T-helper 1 cell treated with Interleukin-12 subunit alpha and Interleukin-12 subunit beta and Interleukin-4 antibody, amounts not matched to agents 30 ng/mL and 1 ng/mL, for 36 hours (primary cell): ENCODE results near the gene MARS1. TPM values are rescaled to one million over a fixed set of nuclear protein-coding genes. Genes with fewer than 3 reads are reported as not detected.

Experiments
- intact Hi-C: fragments of 100-400 bp; cut with micrococcal nuclease; formaldehyde crosslinking; loops from one replicate; pipeline ENCODE4 v1.15.1; 2024
- total RNA-seq: library from RNA; stranded (reverse); gene quantifications from 2 replicates; pipeline ENCODE4 v1.2.3, GENCODE V29; 2022

The MARS1 gene
- total RNA-seq, 1 donor from 2014 or later: 224 TPM

DNA sequence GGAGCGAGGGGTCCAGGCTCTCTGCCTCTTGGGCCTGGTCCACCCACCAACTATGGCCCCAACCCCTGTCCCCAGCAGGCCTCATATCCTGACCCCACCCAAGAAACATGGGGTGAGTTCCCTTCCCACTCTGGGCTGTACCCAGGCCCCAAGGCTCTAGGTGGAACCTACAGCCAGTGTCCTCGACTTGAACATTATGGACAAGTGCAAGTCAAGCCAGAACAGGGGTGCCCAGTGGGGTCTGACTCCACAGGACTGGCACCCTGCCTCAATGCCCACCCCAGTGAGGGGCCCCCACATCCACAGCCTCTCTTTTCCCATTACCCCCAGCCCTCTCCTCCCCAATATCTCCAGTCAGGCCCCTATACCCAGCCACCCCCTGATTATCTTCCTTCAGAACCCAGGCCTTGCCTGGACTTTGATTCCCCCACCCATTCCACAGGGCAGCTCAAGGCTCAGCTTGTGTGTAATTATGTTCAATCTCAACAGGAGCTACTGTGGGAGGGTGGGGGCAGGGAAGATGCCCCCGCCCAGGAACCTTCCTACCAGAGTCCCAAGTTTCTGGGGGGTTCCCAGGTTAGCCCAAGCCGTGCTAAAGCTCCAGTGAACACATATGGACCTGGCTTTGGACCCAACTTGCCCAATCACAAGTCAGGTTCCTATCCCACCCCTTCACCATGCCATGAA is 16.8 kb upstream of the MARS1 start:
- intact Hi-C loops: no loop called here

DNA sequence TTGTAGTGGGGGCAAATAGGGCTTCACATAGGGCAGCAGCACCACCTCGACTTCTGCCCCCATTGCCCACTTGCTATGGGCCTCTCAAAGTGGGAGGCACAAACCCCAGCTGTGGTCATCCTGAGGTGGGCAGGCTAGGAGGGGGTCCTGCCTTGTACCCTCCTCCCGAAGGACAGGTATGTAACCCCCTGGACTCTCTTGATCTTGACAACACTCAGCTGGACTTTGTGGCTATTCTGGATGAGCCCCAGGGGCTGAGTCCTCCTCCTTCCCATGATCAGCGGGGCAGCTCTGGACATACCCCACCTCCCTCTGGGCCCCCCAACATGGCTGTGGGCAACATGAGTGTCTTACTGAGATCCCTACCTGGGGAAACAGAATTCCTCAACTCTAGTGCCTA is 16.2 kb upstream of the MARS1 start:
- intact Hi-C loops: no loop called here

DNA sequence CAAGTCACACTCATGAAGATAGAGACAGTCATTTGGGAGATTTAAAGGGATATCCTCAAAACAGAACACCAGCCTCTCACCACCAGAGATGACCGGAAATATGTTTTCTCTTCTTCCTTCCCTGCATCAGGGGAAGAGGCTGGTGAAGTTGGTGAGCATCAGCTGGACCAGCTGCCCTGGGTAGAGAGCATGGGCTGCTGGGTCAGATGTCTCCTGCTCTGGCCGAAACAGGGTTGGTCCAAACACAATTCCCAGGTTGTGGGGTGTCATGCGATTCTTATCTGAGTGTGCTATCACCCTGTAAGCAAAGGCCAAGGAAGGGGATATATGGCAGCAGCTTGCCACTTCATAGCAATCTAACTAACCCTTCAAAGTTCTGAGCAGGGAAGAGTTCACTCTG is 15.5 kb upstream of the MARS1 start:
- intact Hi-C loops: no loop called here

DNA sequence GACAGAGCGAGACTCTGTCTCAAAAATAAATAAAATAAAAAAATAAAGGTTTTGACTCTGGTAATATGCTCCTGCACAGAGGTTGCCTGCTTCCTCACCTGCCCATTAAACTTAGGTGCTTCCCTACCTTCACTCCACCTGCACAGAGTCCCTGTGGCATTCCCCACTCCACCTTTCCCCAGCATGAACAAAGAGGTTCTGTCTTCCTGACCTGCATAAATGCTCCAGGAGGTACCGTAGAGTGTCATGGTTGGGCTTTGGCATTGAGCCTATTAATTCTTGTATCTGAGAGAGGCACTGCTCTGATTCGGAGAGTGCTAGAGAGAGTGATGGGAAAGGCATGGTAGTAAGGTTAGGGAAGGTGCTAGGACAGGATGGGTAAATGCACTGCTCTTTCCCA is 14.5 kb upstream of the MARS1 start:
- intact Hi-C loops: no loop called here

DNA sequence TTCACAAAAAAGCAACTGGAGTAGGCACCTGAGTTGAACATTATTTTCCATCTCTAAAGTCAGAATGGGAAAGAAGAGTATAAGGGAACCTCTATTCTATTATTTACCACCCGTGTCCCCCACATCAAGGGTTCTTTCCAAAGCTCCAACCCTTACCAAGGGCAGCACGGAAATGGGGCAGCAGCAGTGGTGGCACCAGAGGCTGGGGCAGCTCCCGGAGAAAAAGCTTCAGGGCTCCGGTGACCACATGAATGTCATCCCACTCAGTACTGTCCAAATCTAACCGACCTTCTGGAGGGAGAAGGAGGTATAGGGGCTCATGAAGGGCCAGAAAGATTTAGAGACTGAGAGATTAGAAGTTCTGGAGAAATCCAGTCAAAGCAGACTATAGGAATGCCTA is 14.0 kb upstream of the MARS1 start:
- intact Hi-C loops: no loop called here

DNA sequence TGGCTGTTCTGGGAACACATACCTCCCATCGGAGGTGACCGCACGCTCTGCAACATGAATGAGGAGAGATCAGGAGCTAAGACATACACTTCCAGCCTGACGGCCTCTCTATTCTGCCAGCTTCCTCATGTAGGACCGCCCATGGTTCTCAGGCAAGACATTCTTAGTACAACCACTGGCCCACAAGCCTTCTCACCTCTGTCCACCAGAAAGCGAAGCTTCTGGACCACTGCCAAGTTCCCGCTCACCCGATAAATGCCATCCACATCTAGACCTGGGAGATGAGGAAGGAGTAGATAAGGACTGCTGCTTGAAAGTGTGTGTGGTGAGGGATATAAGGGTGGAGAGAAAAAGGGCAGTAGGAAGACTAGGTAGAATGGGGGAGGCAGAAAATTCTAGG is 13.4 kb upstream of the MARS1 start:
- intact Hi-C loops: no loop called here

DNA sequence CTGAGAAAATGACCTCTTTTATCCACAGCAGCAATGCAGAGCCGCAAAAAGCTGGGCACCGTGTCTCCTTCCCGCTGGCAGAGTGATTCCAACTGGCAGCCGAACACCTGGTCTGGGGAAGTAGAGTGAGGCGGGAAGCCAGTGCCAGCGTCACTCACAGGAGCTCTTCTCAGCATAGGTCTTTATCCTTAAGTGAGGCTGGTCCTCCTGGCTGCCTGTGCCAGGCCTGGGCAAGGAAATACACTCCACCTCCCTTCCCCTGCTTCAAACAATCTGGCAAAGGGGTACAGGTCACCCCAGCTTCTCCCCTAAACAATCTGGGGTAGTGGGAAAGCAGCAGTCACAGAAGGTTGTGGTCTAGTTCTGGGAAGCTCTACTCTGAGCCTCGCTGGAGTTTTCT is 13.0 kb upstream of the MARS1 start:
- intact Hi-C loops: loop anchor here (5.0 kb wide), 2 partner anchors 147 to 788 kb away; partner anchors contain the start of gene PTGES3

DNA sequence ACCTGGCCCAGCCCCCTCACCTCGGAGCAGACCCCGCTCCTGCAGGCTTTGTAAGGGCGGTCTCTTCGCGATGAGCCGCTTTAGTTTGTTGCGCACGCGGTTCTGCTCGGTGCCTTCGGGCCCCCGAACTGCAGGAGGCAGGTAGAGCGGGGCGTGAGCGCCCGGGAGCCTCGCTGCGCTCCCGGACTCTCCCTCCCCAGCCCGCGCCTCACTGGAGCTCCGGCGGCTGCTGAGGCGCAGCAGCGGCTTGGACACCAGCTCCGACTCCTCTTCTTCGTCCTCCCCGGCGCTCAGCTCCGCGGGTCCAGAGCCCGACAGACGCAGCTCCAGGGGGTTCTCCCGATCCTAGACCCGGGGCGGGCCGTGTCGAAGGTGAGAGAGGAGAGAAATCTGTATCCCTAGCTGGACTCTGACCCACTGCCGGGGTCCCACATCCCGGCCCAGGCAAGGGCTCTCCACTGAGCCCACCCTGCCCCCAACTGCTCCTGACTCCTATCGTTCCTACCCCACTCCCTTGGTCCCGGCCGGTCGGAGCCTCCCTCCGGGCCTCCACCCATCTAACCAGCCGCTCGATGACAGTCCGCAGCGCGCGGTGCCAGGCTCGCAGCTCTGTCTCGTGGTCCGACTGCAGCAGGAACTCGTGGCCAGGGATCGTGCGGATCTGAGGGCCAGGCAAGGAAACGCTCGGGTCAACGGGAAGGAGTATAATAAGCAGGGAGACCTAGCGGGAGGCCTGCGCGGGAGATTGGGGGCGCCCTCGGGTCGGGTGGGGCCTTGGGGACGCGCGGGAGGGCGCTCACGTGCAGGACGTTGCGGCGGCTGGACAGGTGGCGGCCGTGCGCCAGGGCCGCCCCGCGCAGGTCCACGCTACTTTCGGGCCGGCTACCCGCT is 12.4 kb upstream of the MARS1 start:
- intact Hi-C loops: loop anchor here (1.0 to 5.0 kb wide), 5 partner anchors 16 to 788 kb away; partner anchors contain the start of genes DCTN2, GLI1, MBD6 and PTGES3

DNA sequence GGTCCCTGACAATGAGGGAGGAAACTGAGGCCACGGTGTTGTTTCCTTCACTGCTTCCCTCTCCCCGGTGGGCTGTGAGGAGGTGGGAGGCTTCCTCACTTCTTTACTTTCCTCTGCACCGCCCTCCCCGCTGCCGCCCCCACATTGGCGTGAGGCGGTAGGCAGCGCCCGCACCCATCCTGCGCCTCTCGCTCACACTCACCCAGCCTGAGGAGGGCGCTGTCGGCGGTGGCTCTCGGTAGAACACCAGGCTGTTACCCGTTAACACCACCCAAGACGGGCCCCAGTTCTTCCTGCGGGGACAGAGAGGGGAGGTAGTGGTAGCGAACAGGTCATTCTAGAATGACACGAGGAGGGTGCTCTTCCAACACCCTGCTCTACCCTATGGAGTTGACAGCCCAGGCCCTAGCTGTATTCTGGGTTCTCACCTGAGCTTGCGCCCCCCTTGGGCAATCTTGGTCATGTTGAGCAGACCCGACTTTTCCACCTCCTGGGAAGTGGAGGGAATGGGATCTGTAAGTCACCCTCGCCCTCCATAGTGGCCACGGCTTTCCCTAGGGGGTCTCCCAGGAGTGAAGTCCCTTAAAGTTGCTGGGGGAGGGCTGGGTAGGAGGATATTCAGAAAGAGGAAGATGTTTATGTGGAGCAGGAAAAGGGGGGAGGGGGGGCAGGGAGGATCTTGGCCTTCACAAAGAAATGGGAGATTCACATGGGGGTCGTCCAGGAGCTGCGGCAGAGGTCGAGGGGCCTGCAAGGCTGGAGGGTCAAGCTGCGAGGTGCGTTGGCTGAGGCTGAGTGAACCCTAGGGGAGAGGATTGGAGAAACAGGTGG is 11.5 kb upstream of the MARS1 start:
- intact Hi-C loops: loop anchor here (1.0 to 5.0 kb wide), 5 partner anchors 17 to 789 kb away; partner anchors contain the start of genes DCTN2, GLI1, MBD6 and PTGES3

DNA sequence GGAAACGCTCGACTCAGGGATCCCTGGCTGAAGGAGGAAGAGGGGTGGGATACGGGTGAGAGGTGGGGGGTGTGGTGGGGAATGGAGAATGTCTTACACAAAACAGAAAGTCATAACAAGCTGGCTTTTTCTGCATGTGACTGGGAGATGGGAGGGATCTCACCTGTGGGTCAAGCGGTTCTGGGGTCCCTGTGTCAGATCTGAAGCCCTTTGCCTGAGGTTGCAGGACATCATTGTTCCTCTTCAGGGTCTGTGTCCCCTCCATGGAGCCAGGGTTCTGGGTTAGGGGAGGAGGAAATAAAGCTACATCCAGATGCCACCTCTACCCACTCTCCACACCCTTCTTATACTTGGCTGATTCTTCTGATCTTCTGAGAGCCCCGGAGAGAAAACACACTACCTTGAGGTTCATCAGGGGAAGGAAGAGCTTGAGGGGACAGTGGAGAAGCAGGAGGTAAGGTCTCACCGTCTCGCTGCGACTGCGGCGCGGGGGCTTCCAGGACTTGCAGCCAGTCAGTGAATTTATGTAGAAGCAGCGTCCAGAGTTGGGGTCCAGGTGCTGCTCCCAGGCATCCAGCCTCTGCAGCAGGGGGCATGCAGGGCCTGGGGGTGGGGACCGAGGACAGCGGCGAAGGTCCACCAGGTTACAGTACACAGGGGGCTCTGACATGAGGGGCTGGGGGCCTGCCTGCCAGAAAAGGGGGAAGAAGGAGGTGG is 10.7 kb upstream of the MARS1 start:
- intact Hi-C loops: loop anchor here (1.0 to 5.0 kb wide), 7 partner anchors 18 to 790 kb away; partner anchors contain the start of genes DCTN2, GLI1, MBD6 and NAB2

DNA sequence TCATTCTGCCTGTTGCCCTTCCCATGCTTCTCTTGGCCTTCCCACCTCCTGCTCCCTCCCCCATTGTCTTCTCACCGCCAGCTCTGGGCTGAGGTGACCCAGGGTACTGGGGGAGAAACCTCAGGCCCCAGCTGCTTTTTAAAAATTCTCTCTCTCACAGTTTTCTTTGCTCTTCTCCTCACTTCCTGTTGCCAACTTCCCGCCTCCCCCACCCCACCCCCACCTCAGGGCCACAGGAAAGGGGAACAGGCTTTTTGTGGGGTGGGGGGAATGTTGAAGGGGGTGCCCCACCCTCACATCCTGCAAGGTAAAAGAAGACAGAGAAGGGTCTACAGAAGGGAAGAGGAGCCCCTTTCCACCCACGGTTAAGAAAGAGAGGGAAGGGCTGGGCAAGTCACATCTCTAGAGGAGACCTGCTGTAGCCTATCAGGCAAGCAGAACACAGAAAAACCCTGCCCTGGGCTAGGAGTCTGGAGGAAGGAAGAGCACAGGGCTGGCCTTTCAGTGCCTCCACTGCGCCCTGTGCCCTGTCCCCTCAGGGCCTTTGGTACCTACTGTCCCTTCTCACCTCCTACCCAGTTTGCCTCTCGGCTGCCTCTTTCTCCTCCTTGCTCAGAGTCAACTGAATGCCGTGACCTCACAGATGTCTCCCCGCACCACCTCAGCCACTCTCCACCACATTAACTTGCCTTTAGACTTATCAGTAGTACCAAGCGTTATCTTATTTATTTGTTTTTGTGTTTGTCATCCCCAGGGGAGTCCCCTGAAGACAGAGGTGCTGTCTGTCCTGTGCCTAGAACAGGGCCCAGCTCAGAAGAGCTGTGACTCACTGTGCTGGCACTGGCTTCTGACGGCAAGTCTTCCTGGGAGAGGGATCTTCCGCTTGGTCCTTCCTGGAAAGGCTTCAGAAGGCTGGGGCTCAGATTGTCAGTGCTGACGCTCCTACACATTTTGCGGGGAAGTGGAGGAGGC is 9.9 kb upstream of the MARS1 start:
- intact Hi-C loops: loop anchor here (1.0 to 5.0 kb wide), 7 partner anchors 9 to 791 kb away; partner anchors contain the start of genes NAB2, PTGES3 and R3HDM2

DNA sequence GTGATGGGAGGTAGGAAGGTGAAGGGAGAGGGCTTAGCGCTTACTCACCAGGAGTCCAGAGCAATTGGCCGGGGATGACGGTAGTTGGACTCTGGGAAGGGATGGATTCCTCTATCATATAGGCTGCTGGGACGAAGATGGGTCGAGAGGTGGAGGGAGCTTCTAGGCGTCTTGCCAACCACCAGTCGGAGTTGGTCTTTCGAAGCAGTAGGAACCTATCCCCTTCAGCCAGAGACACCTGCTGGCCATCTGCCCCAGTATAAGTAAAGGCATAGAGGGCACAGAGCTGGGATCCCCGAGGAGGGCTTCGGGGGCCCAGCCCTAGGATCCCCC is 8.9 kb upstream of the MARS1 start:
- intact Hi-C loops: loop anchor here (2.0 to 5.0 kb wide), 3 partner anchors 48 to 792 kb away; partner anchors contain the start of genes PTGES3 and R3HDM2

DNA sequence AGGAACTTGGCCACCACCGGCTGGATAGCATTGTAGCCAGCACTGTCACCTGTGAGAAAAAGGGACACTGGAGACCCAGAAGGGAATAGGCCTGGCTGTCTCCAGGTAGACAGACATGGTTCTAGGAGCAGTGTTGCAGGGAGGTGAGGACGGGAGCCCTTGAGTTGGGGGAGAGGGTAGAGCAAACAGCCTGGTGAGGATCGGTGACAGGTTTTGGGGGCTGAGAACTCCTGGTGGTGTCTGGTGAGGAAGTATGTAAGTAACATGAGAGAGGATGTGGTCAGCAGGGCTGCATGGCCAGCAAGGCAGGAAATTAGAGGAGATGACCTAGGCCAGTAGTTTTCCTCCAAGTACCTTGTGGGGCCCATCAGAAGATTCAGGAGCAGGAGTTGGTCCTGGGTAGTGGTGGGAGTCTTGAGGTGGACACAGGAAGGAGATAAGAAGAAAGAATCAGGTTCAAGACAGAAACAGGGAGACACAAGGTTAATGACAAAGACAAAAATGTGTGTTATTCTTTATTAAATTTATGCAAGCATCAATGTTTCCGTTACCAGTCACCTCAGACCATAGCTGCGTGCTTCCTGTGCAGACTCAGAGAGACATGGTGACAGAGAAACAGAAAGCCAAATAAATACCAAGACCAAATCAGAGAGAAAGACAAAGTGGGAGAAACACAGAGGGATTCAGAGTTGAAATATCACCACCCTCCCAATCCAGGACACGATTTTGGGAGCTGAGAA is 8.3 kb upstream of the MARS1 start, which contains the start of gene ARHGAP9:
TSS of gene ARHGAP9 (minus strand) at position 491 of the 740 bp plus-strand sequence. CDS start at position 31, 460 bp downstream.
- intact Hi-C loops: loop anchor here (2.0 to 5.0 kb wide), 3 partner anchors 49 to 792 kb away; partner anchors contain the start of genes PTGES3 and R3HDM2

DNA sequence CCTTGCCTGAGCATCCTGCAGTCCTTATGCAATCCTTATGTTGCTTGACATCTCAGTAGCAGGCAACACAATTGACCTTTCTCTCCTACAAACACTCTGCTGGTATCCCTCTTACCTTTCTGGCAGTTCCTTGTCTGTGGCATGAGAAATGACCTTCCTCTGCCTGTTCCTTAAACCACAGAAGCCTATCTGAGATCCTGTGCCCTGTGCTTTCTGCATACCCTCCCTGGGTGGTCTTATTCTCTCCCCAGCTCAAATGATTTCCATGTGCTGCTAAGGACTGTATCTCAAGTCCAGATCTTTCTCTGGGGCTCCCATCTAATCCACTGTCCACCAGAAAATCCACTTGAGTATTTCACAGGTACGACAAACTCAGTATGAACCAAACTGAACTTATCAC is 6.2 kb upstream of the MARS1 start:
- intact Hi-C loops: no loop called here

DNA sequence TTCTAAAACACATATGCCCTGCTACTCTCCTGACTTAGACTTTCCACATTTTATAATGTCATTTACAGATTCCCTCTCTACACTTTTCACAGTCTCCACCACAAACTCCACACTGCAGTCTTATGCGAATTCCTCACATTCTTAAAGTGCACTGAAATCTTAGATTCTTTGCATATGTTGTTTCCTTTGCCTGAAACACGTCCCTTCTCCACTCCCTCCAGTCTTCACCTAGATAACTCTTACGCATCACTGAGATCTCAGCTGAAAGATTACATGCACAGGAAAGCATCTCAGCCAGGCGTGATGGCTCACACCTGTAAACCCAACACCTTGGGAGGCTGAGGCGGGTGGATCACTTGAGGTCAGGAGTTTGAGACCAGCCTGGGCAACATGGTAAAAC is 4.4 kb upstream of the MARS1 start:
- intact Hi-C loops: no loop called here

DNA sequence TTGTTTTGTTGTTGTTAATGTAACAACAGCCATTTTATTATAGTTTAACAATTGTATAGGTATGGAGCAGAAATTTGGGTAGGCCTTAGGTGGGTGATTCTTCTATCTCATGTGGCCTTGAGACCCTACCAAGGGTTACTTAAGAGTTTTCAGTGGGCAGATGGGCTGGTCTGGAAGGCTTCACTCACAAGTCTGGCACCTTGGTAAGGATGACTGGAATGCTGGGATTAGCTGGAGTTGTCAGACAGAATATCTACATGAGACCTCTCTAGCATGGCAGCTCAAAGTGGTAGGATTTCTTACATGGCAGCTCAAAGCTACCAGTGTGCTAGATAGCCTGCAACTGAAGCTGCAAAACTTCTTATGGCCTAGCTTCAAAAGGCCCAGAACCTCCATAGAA is 2.2 kb upstream of the MARS1 start:
- intact Hi-C loops: loop anchor here (2.0 kb wide), 1 partner anchor 55 kb away; the partner anchor contains the start of gene R3HDM2

DNA sequence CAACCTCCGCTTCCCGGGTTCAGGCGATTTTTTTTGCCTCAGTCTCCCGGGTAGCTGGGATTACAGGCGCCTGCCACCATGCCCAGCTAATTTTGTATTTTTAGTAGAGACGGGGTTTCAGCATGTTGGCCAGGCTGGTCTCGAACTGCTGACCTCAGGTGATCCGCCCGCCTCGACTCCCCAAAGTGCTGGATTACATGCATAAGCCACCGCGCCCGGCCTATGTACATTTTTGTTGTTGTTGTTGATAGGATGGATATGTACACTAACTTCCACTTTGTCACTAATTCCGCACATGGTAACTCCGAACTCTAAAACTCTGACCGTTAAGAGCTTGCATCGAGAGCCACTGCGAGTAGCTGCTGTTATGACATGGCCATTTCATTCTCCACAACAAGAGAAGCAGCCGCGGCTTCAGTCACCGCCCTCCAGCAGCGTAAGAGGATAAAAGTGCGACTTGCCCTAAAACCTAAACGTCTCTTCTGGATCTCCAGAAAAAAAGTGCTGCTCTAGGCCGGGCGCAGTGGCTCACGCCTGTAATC is 742 bp upstream of the MARS1 start:
- intact Hi-C loops: loop anchor here (1.0 to 2.0 kb wide), 6 partner anchors 9 to 206 kb away; partner anchors contain the start of genes DCTN2, DDIT3, GLI1 and R3HDM2
